HG02840 (cell line): ENCODE results near the gene SYNE4.

Experiments used
- ATAC-seq: cut with Tn5 transposase; IDR thresholded peaks from one replicate; pipeline ENCODE4 v1.9.1; 2021; ENCODE audit warnings: mild to moderate bottlenecking, moderate library complexity, moderate number of reproducible peaks; ENCODE audit not compliant: unreplicated experiment, low FRiP score

SYNE4 gene

DNA sequence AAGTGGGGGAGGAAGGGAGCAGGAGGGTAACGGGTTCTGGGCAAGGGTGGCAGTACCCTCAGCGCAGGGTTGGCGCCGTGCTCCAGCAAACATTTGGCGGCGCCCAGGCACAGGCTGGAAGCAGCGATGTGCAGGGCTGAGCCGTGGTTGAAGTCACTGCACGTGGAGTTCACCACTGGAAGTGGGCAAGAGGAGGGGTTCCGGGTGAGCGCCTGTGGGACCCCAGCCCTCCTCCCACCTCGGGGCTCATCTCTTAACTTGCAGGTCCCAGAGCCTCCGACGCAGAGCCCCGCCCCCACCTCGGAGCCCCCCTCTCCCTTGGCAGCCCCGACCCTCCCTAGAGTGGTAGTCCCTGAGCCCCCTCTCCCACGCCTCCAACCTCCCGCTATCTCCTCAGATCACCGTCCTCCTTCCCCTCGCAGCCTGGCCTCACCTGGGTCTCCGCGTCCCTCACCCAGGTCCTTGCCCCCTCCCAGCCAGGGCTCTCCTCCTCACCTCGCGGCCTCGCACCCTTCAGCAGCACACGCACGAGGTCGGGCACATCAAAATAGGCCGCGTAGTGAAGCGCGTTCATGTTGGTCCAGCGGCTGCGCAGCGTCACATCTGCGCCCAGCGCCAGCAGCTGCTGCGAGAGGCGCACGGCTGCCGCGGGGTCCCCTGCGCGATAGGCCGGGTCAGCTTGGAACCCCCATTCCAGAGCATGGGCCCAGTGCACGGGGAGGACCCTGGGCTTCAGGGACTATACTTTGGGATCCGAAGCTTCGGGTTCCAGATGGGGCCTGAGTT is 17.7 kb upstream of the SYNE4 start:
- ATAC-seq, result no peak

- ATAC-seq, result no peak
Observed at GRCh38 chr19:36025541-36025940, 16.9 kb upstream of the SYNE4 start.

- ATAC-seq, result no peak
Observed at GRCh38 chr19:36023432-36023831, 14.8 kb upstream of the SYNE4 start.

DNA sequence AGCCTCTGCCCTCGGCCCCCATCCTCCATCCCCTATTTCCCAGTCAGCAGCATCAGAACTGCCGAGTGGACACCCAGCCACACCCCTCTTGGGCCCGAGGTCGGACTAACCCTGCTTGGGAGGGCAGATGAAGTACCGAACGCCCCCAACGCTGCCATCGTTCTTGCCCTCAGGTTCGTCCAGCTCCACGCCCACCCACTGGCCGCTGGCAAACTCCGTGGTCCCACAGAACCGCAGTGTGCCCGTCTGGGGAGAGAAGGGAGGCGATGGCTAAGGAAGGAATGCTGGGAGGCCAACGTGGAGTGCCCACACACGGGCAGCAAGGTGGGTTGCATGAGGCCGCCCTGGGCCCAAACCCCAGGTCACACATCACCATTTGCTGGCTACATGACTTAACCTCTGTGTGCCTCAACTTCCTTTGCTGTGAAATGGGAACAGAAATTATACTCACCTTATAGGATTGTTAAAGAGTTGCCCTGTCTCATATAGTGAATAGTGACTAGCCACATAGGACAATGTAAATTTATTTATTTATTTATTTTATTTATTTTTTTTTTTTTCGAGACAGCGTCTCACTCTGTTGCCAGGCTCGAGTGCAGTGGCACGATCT is 10.6 kb upstream of the SYNE4 start:
- ATAC-seq, result no peak

- peak; percentile 95 for ATAC-seq
Observed at GRCh38 chr19:36014012-36014924, 5.7 kb upstream of the SYNE4 start, which contains the start of gene ALKBH6. TSS of gene ALKBH6 (minus strand) at chr19:36014213. CDS start at chr19:36013397, 816 bp downstream.

GRCh38 chr19:36013280-36014011 is 4.8 kb upstream of the SYNE4 start:
- no peak for ATAC-seq

DNA sequence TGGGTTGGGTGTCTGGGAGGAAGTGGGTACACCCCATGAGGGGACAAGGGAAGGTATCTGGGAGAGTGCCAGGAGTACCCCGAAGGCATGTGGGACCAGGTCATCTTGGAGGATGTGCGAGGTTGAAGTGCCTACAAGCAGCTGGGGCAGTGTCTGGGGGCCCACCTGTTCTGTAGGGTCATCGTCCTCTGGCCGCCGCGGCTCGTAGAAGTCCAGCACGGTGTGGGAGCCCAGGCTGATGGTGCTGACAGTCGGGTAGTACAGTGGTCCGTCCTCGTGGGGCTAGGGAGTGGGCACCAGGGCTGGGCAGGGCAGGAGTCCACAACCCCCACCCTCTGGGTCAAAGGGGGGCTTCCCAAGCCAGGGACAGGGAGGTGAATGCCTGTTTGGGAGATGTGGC is 1.8 kb upstream of the SYNE4 start:
- no peak for ATAC-seq

- no peak for ATAC-seq
Observed at GRCh38 chr19:36009633-36010379, 1.2 kb upstream of the SYNE4 start.

- no peak for ATAC-seq
Observed at GRCh38 chr19:36009220-36009619, 607 bp upstream of the SYNE4 start.

DNA sequence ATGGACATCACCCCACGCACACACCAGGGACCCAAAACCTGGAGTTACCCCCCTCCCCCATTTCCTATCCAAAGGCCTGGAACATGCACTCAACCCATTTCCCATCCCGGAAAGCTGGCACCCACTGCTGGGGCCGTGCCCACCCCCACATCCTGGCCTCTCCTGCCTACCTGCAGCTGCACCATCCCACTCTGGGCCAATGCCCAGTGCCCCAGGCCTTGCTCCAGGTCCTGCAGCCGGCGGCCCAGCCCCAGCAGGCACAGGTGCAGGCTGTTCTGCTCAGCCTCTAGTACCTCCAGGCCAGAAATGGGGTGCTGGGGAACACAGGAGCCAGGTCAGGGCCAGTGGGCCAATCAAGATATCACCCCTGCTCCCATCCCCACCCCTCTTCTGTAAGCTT is 1.7 kb downstream of the SYNE4 start:
- ATAC-seq, result no peak

- ATAC-seq, result no peak
Observed at GRCh38 chr19:36003284-36003683, 5.3 kb downstream of the SYNE4 start.

- no peak for ATAC-seq
Observed at GRCh38 chr19:36001605-36002004, 7.0 kb downstream of the SYNE4 start.

- ATAC-seq, result no peak
Observed at GRCh38 chr19:35996777-35997176, 11.8 kb downstream of the SYNE4 start.

DNA sequence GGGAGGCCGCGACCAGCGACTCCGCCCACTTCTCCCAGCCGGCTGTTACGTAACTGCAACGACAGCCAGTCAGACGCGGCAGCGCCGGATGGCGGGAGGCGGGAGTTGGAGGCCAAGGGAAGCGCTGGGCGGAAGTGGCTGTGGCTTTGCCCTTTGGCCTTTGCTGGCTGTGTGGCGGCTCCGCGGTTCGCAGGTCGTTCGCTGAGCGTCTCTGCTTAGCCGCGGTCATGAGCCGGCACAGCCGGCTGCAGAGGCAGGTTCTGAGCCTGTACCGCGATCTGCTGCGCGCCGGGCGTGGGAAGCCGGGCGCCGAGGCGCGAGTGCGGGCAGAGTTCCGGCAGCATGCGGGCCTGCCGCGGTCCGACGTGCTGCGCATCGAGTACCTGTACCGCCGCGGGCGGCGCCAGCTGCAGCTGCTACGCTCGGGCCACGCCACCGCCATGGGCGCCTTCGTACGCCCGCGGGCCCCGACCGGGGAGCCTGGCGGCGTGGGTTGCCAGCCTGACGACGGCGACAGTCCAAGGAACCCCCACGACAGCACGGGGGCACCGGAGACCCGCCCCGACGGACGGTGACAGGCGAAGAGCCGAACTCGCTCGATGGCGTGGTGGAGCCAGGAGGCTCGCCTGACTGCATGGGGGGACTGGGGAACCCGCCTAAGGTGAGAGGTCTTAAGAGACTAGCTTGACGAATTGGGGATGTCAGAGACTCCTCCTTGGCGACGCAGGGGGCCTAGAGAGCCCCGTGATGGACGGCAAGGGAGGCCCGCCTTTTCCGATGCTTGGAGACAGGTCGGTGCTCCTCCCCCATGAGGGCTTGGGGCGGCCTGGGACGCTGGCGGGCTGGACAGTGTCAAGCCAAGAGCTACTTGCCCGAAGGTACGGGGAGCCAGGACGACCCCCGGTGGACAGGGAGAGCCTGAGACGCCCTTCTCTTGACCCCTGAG is 13.3 kb downstream of the SYNE4 start, which contains the start of gene SDHAF1:
Gene SDHAF1 (plus strand): TSS at position 141 of the 946 bp plus-strand sequence. CDS start 87 bp downstream, at position 228.
- ATAC-seq, result peak; percentile 76

- no peak for ATAC-seq
Observed at GRCh38 chr19:35993923-35994598, 14.6 kb downstream of the SYNE4 start.

DNA sequence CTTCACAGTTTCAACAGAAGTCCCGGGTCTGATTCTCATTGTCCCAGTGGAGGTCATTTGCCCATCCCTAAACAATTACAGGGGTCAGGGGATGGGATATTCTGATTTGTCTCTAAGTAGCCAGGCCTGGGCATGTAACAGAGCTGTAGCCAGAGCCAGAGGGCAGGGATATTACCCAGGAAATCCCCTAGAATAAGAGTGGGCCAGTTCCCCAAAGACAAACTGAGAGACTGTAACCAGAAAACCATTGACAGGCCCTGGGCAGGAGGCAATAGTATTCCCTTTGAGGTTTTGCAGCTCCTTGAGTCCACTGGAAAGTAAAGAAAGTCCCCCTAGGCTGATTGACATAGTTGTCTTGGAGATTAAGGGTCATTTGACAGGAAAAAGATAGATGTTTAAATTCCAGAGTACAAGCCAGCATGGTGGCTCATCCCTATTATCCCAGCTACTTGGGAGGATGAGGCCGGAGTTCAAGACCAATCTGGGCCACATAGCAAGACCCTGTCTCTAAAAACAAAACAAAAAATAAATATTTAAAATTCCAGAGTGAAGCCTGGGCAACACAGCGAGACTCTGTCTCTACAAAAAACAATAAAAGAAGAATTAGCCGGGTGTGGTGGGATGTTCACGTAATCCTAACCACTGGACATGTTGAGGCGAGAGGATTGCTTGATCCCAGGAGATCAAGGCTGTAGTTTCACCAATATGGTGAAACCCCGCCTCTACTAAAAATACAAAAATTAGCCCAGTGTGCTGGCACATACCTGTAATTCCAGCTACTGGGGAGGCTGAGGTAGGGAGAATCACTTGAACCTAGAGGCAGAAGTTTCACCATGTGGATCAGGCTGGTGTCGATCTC is 15.5 kb downstream of the SYNE4 start:
- no peak for ATAC-seq
